ENCODE measurements around the gene COX15. TPM values are rescaled to one million over a fixed set of nuclear protein-coding genes. Genes with fewer than 3 reads are reported as not detected.

COX15 gene
- total RNA-seq, 1 donor from 2014 or later: 44.5 TPM

DNA sequence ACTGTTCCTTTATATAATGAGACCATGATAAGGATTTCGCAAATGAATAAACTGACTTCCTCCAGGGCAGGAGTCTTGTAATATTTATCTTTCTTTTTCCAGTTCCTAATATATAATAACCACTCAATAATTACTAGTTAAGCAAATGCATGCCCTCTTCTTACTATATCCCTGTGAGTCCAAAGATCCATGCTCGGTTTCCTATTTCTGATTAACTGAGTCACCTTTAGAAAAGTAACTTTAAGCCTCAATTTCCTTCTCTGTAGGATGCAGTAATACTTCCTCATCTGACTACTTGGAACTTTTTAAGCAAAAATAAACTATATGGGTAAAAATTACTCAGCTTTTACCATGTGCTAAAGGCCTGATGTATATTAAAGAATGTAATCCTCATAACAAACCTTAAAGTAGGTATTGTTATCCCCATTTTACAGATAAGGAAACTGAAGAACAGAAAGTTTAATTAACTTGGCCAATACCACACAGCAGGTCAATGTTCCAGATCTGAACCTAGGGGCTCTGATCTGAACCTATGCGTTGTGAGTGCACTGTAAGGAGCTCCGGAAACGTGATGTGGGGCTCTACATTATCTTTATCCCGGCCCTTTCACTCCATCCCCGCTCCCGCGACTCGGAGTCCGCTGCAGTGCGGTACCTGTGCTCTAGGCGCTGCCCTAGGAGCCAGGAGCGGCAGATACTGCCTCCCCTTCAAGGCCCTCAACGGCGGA is 458 bp downstream of the COX15 start:
- ATAC-seq (ENCODE audit: low read depth) (no peak), DNase-seq (no peak)
- ChIA-PET CTCF (interaction anchor here (1.0 to 1.6 kb wide), 4 partner anchors 9 to 296 kb away, joined by 3 to 6 read pairs (median 4); partner anchors contain the start of gene DNMBP), POLR2A (interaction anchor here (0.6 to 2.2 kb wide), 13 partner anchors 71 to 1308 kb away, joined by 3 to 19 read pairs (median 5); partner anchors contain the start of genes ENTPD7, GOT1, HIF1AN and SLC25A28)
- H3K36me3 Mint-ChIP-seq (ENCODE audit: low read depth): peaks cover 46% of the 10 kb centered on the region
- no peaks in the 10 kb centered on the region for H3K27me3 Mint-ChIP-seq
- H3K4me1 Mint-ChIP-seq: peaks cover 31% of the 10 kb centered on the region
- TF ChIP-seq, protein P1, sequence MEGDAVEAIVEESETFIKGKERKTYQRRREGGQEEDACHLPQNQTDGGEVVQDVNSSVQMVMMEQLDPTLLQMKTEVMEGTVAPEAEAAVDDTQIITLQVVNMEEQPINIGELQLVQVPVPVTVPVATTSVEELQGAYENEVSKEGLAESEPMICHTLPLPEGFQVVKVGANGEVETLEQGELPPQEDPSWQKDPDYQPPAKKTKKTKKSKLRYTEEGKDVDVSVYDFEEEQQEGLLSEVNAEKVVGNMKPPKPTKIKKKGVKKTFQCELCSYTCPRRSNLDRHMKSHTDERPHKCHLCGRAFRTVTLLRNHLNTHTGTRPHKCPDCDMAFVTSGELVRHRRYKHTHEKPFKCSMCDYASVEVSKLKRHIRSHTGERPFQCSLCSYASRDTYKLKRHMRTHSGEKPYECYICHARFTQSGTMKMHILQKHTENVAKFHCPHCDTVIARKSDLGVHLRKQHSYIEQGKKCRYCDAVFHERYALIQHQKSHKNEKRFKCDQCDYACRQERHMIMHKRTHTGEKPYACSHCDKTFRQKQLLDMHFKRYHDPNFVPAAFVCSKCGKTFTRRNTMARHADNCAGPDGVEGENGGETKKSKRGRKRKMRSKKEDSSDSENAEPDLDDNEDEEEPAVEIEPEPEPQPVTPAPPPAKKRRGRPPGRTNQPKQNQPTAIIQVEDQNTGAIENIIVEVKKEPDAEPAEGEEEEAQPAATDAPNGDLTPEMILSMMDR (IDR thresholded peaks at IDR 0.05): no peak
- H3K27ac Mint-ChIP-seq: peak overlapping the region; percentile 99
- peak overlapping the region; percentile 100 for H3K4me3 Mint-ChIP-seq
- H3K9me3 Mint-ChIP-seq: no peaks in the 10 kb centered on the region
- intact Hi-C loops (cut with micrococcal nuclease): loop anchor here (1.0 to 5.0 kb wide), 8 partner anchors 72 to 1599 kb away; partner anchors contain the start of genes DNMBP, ENTPD7, ERLIN1 and GOT1

DNA sequence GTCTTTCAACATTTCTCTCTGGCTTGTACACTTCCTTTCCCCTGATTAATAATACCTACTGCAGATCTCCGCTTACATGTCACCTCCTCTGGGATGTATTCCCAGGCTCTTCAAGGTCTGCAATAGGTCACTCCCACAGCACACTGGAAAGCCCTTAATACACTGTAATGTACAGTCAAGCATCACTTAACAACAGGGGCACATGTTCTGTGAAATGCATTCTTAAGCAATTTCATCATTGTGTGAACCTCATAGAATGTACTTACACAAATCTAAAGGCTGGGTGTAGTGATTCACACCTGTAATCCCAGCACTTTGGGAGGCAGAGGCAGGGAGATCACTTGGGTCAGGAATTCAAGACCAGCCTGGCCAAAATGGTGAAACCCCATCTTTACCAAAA is 1.9 kb downstream of the COX15 start:
- intact Hi-C loops (cut with micrococcal nuclease): loop anchor here (5.0 kb wide), 2 partner anchors 457 to 1598 kb away; partner anchors contain the start of genes ERLIN1 and R3HCC1L
- Mint-ChIP-seq H3K4me1 (peaks cover 31% of the 10 kb centered on the region), H3K4me3 (no peak overlapping the region), H3K27ac (no peak overlapping the region), H3K27me3 (no peaks in the 10 kb centered on the region), H3K36me3 (ENCODE audit: low read depth) (peaks cover 52% of the 10 kb centered on the region), H3K9me3 (no peaks in the 10 kb centered on the region)
- TF ChIP-seq, protein P1 (IDR thresholded peaks at IDR 0.05): no peak
- no peak for ATAC-seq (ENCODE audit: low read depth)
- DNase-seq: no peak
- ChIA-PET POLR2A (no interaction called here), CTCF (no interaction called here)

DNA sequence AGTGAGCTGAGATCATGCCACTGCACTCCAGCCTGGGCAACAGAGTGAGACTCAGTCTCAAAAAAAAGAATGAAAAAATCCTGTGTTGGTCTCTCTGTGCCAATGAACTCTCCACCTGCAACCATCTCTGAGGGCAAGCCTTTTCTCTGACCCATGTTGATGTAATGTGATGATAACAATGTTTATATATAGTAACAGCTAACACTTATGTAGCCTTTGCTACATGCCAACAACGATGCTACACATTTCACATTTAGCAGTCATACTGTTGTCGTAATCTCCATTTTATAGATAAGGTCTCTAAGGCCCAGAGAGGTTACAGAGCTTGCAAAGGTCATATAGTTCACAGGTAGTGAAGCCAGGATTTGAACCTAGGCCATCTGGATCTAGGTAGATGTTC is 11.5 kb downstream of the COX15 start:
- Mint-ChIP-seq H3K36me3 (ENCODE audit: low read depth) (peaks cover 85% of the 10 kb centered on the region), H3K9me3 (no peaks in the 10 kb centered on the region), H3K27me3 (no peaks in the 10 kb centered on the region), H3K4me3 (no peak overlapping the region), H3K4me1 (no peaks in the 10 kb centered on the region), H3K27ac (no peak overlapping the region)
- ATAC-seq (ENCODE audit: low read depth) (no peak), DNase-seq (no peak)
- ChIA-PET CTCF (interaction anchor here (1.0 kb wide), 1 partner anchor 328 kb away, joined by 3 read pairs; no protein-coding TSS in a partner anchor), POLR2A (no interaction called here)
- TF ChIP-seq, protein P1 (IDR thresholded peaks at IDR 0.05): no peak
- intact Hi-C loops (cut with micrococcal nuclease): no loop called here

DNA sequence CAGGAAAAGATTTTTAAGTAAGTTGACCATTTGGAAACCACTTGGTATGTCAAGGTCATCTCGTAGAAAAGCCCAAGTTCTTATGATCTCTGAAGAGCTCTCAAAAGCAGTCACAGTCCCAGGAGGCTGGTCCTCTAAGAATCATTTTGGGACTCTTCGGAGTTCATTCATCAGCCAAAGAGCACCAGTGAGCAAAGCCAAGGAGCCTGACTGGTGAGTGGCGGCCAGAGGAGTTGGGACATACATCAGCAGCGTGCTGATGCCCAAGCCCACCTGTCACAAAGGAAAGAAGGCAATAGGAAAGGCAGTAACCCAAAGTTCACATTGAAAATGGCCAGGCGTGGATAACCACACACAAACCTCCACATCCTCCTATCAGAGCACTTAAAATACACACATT is 17.5 kb downstream of the COX15 start:
- ATAC-seq (ENCODE audit: low read depth) (no peak), DNase-seq (no peak)
- ChIA-PET POLR2A (no interaction called here), CTCF (interaction anchor here (0.6 to 0.9 kb wide), 2 partner anchors 18 to 993 kb away, joined by 3 read pairs; partner anchors contain the start of gene CUTC)
- no peaks in the 10 kb centered on the region for H3K4me1 Mint-ChIP-seq
- no peaks in the 10 kb centered on the region for H3K27me3 Mint-ChIP-seq
- intact Hi-C loops (cut with micrococcal nuclease): loop anchor here (10.0 kb wide), 1 partner anchor 100 kb away; no protein-coding TSS in a partner anchor
- H3K27ac Mint-ChIP-seq: no peak overlapping the region
- TF ChIP-seq, protein P1 (IDR thresholded peaks at IDR 0.05): no peak
- no peak overlapping the region for H3K4me3 Mint-ChIP-seq
- peaks cover 78% of the 10 kb centered on the region for H3K36me3 Mint-ChIP-seq (ENCODE audit: low read depth)
- H3K9me3 Mint-ChIP-seq: no peaks in the 10 kb centered on the region

DNA sequence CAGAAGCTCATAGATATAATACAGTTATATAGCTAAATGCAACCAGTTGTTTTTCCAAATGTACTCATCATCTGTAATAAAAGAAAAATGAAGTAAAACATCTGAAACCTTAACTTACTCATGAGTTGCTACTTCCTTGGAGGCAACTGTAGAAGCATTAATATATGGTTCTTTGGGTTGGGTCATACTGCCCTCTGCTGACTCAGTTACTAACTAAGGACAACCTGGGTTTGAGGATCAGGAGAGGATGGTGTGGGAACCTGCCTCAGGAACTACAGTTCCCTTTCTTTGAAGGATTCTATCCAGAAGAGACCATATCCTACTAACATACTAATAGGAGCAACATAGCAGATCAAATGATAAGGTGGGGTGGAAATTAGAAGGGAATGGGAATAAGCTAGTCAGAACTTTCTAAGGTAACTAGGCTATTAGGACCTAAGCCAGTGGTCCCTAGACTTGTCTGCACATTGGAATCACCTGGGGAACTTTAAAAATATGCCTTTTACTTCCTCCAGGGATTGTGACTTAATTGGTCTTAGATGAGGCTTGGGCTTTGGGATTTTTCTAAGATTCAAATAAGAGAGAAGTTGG is 20.7 kb downstream of the COX15 start:
- H3K4me1 Mint-ChIP-seq: no peaks in the 10 kb centered on the region
- no peaks in the 10 kb centered on the region for H3K9me3 Mint-ChIP-seq
- ChIA-PET CTCF (interaction anchor here (0.7 to 3.7 kb wide), 11 partner anchors 21 to 323 kb away, joined by 3 to 32 read pairs (median 3); partner anchors contain the start of genes COX15 and CUTC), POLR2A (no interaction called here)
- DNase-seq: no peak
- H3K27me3 Mint-ChIP-seq: no peaks in the 10 kb centered on the region
- H3K4me3 Mint-ChIP-seq: no peak overlapping the region
- ATAC-seq (ENCODE audit: low read depth): peak; percentile 60
- no peak overlapping the region for H3K27ac Mint-ChIP-seq
- peaks cover 66% of the 10 kb centered on the region for H3K36me3 Mint-ChIP-seq (ENCODE audit: low read depth)
- TF ChIP-seq, protein P1 (IDR thresholded peaks at IDR 0.05): no peak
- intact Hi-C loops (cut with micrococcal nuclease): loop anchor here (1.0 to 10.0 kb wide), 5 partner anchors 81 to 319 kb away; no protein-coding TSS in a partner anchor
